Upper lobe of left lung (tissue), 6 donors: Measurements from ENCODE around the gene PARVB. TPM values are rescaled to one million over a fixed set of nuclear protein-coding genes. Genes with fewer than 3 reads are reported as not detected.

Source experiments
- ATAC-seq, 2 donors: fragments of 200-7000 bp; cut with Tn5 transposase; one replicate each; pipeline ENCODE4 v1.9.1; 2022; ENCODE audit warnings: mild to moderate bottlenecking in 2 of 2, moderate library complexity in 2 of 2; ENCODE audit not compliant: low FRiP score in 2 of 2
- DNase-seq, 2 donors: peaks; one replicate each; pipeline ENCODE4 v3.0.0-alpha.2; 2019 to 2020
- H3K27ac ChIP-seq, 4 donors: fragments of 200-600 bp; sonication (generic); one replicate each; pipeline ENCODE4 v1.5.1; 2016 to 2019
- H3K27me3 ChIP-seq, 4 donors: fragments of 200-600 bp; sonication (generic); one replicate each; pipeline ENCODE4 v1.5.1; 2017 to 2019
- H3K36me3 ChIP-seq, 4 donors: fragments of 200-600 bp; sonication (generic); one replicate each; pipeline ENCODE4 v1.5.1; 2016 to 2019
- H3K4me1 ChIP-seq, 4 donors: fragments of 200-600 bp; sonication (generic); one replicate each; pipeline ENCODE4 v1.5.1; 2018 to 2019
- H3K4me3 ChIP-seq, 4 donors: fragments of 200-600 bp; sonication (generic); one replicate each; pipeline ENCODE4 v1.5.1; 2017 to 2019; ENCODE audit warnings: mild to moderate bottlenecking in 2 of 4, moderate library complexity in 1 of 4
- H3K9me3 ChIP-seq, 4 donors: fragments of 200-600 bp; sonication (generic); one replicate each; pipeline ENCODE4 v1.5.1; 2018 to 2019
- CTCF ChIP-seq, 6 experiments: fragments of 450-650 bp in 4 of 6; fragments of 200-600 bp in 2 of 6; sonication (generic) in 2 of 6; IDR thresholded peaks; one replicate each; pipeline ENCODE4 v1.5.1; 2016 to 2019; ENCODE audit warnings: antibody characterized with exemption in 6 of 6
- EP300 ChIP-seq, 4 donors: sonication (generic); formaldehyde crosslinking; IDR thresholded peaks; one replicate each; pipeline ENCODE4 v1.5.1; 2017; ENCODE audit warnings: antibody characterized with exemption in 4 of 4, control low read depth in 2 of 4
- POLR2A ChIP-seq, 4 donors: fragments of 450-650 bp; IDR thresholded peaks; one replicate each; pipeline ENCODE4 v1.5.1; 2016 to 2017; ENCODE audit warnings: antibody characterized with exemption in 4 of 4, mild to moderate bottlenecking in 2 of 4
- POLR2AphosphoS5 ChIP-seq, 2 donors: sonication (generic); formaldehyde crosslinking; IDR thresholded peaks; one replicate each; pipeline ENCODE4 v1.5.1; 2017; ENCODE audit warnings: antibody characterized with exemption in 2 of 2
- WGBS, 2 donors: methylation state at CpG; one replicate each; pipeline ENCODE4 v1.1.5; 2017 to 2018; 5-methylcytosine and 5-hydroxymethylcytosine counted together
- total RNA-seq, 6 donors: library from RNA; depleted of rRNA in 4 of 6; stranded (reverse); fragments of >200 nt in 4 of 6; gene quantifications; one replicate each; pipeline versions ENCODE4 v1.1.0 to v1.2.1, GENCODE V29; 2016 to 2021
- donor health status: DM: no; HTN: no; CAD: no; lungs with moderate emphysema.
- donor health status: DM: no; HTN: yes; CAD: no; lungs with severe emphysema.

Gene PARVB
- total RNA-seq, 6 donors from 2014 or later = 14.5 to 56.1 (median 37.0) TPM

DNA sequence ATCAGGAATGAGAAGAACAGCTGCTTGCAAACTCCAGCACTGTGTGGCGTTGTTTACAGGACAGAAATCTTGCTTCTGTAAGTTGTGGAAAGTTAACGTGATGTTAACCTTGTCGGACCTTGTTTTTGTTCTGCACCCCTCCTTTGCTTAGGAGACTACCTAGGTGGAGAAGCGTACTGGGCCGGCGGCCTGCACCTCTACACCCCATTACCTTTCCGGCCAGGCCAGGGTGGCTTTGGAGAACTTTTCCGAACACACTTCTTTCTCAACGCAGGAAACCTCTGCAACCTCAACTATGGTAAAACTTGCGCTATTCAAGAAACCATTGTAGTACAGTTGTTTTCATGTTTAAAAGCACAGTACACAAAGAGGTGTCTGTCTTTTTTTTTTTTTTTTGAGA, 35.1 kb upstream of the PARVB start:
- DNase-seq = no peak
- no peak overlapping the region for H3K4me3 ChIP-seq
- no peak for ATAC-seq
- H3K4me1 ChIP-seq = peaks cover 0 to 8% (median 0%) of the 10 kb centered on the region in 4 donors
- no peak overlapping the region for H3K27ac ChIP-seq
- no peak for TF ChIP-seq EP300 (IDR thresholded peaks at IDR 0.05)
- no peak for TF ChIP-seq POLR2A (IDR thresholded peaks at IDR 0.05)
- no peak for TF ChIP-seq CTCF (IDR thresholded peaks at IDR 0.05)
- TF ChIP-seq POLR2AphosphoS5 (IDR thresholded peaks at IDR 0.05) = no peak
- no peaks in the 10 kb centered on the region for H3K27me3 ChIP-seq
- peaks cover 12 to 84% (median 69%) of the 10 kb centered on the region in 4 donors for H3K36me3 ChIP-seq
- no peaks in the 10 kb centered on the region for H3K9me3 ChIP-seq
- WGBS, 2 donors = 95 to 98% methylated on average over 10 of the region's 10 CpGs

GRCh38 chr22:43990044-43990443, 34.1 kb upstream of the PARVB start:
- Histone ChIP-seq H3K4me3 (no peak overlapping the region), H3K4me1 (peaks cover 0 to 8% (median 0%) of the 10 kb centered on the region in 4 donors), H3K9me3 (no peaks in the 10 kb centered on the region), H3K27me3 (no peaks in the 10 kb centered on the region), H3K27ac (no peak overlapping the region), H3K36me3 (peaks cover 4 to 80% (median 64%) of the 10 kb centered on the region in 4 donors)
- DNase-seq = no peak
- no peak for ATAC-seq
- TF ChIP-seq EP300 (IDR thresholded peaks at IDR 0.05) (no peak), POLR2A (IDR thresholded peaks at IDR 0.05) (no peak), POLR2AphosphoS5 (IDR thresholded peaks at IDR 0.05) (no peak), CTCF (IDR thresholded peaks at IDR 0.05) (no peak)
- WGBS, 2 donors = 87 to 89% methylated on average over 13 of the region's 13 CpGs

GRCh38 chr22:43991316-43992020, 32.6 kb upstream of the PARVB start:
- H3K9me3 ChIP-seq = no peaks in the 10 kb centered on the region
- no peak for DNase-seq
- 92 to 99% methylated on average over 11 of the region's 11 CpGs for WGBS, 2 donors
- no peaks in the 10 kb centered on the region for H3K27me3 ChIP-seq
- peaks cover 4 to 72% (median 56%) of the 10 kb centered on the region in 4 donors for H3K36me3 ChIP-seq
- H3K4me3 ChIP-seq = no peak overlapping the region
- no peak overlapping the region for H3K27ac ChIP-seq
- peaks cover 0 to 20% (median 0%) of the 10 kb centered on the region in 4 donors for H3K4me1 ChIP-seq
- no peak for TF ChIP-seq CTCF (IDR thresholded peaks at IDR 0.05)
- no peak for TF ChIP-seq EP300 (IDR thresholded peaks at IDR 0.05)
- TF ChIP-seq POLR2AphosphoS5 (IDR thresholded peaks at IDR 0.05) = no peak
- TF ChIP-seq POLR2A (IDR thresholded peaks at IDR 0.05) = no peak
- no peak for ATAC-seq

DNA sequence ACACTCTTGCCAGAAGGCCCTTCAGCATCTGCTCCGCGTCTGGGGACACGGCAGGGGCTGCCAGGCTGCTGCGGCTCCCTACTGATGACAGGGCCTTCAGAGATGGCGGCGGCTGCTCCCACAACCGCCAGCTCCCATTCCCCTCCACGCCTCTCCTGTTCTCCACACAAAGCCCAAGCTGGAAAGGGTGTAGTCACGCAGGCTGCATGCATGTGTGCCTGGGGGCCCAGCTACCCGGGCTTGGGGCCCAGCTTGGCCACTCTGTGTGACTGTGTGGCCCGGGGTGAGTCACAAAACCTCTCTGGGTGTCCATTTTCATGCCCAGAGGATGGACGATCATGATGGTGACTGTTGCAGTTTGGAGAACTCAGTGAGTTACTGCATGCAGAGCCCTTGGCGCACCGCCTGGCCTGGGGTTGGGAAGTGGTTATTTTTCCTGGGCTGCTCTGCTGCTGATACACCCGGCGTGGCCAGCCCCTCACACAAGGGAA, 31.7 kb upstream of the PARVB start:
- Histone ChIP-seq H3K27ac (no peak overlapping the region), H3K4me3 (no peak overlapping the region), H3K27me3 (no peaks in the 10 kb centered on the region), H3K9me3 (no peaks in the 10 kb centered on the region), H3K4me1 (peaks cover 0 to 21% (median 0%) of the 10 kb centered on the region in 4 donors), H3K36me3 (peaks cover 4 to 72% (median 56%) of the 10 kb centered on the region in 4 donors)
- WGBS, 2 donors = 77 to 82% methylated on average over 16 of the region's 16 CpGs
- ATAC-seq = no peak
- no peak for DNase-seq
- no peak for TF ChIP-seq POLR2A (IDR thresholded peaks at IDR 0.05)
- TF ChIP-seq POLR2AphosphoS5 (IDR thresholded peaks at IDR 0.05) = no peak
- no peak for TF ChIP-seq EP300 (IDR thresholded peaks at IDR 0.05)
- no peak for TF ChIP-seq CTCF (IDR thresholded peaks at IDR 0.05)
